ENCODE measurements around the gene RGS10. TPM values are rescaled to one million over a fixed set of nuclear protein-coding genes. Genes with fewer than 3 reads are reported as not detected.

Gene RGS10
- total and polyA plus RNA-seq, 10 of the 15 experiments (the other 5 are each of a cell fraction or from before 2014, with no cell fraction given) = 72.8 to 193 (median 127) TPM

DNA sequence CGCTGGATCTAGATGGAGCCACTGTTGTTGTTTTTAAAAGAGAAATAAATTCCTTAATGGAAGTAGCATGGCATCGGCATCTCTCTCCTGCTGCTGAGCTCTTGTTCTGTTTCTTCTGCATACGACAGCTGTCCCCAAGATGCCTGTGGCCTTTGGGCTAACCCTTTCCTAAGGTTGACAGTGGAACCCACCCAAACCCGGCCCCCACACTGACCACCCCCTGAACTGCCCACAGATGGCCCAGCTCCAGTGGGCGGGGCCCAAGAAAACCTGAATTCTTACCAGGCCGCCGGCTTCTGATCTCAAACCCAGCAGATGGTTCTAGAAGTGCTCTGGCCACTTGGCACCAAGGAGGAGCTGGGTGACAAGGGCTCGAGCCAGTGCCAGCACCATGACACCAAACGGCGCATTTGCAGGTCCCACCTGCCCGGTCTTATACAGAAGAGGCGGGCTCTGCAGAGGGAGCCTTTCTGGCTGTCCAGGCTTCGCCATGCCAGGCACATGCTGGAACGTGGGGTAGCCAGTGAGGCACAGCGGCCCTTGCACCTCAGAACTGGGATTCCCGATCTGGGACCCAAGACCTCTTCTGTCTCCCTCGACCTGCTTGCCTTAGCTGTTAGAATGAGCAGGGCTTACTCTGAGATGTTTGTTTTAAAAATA is 82.7 kb downstream of the RGS10 start:
- SMC1A ChIA-PET (ENCODE audit: uncharacterized antibody, unreplicated experiment) = interaction anchor here (0.6 to 1.1 kb wide), 2 partner anchors 21 to 40 kb away, joined by 3 read pairs; no protein-coding TSS in a partner anchor
- no peak for DNase-seq (ENCODE audit: low read depth, low spot score)

More for the DNA sequence above, 82.7 kb downstream of the RGS10 start:
- CTCF ChIA-PET = interaction anchor here (1.6 kb wide), 1 partner anchor 14 kb away, joined by 5 read pairs; no protein-coding TSS in a partner anchor
- TF ChIP-seq BMI1 (IDR thresholded peaks at IDR 0.05; ENCODE audit: borderline replicate concordance) (no peak), ATF7 (IDR thresholded peaks at IDR 0.05; ENCODE audit: low read depth) (no peak), BRCA1 (IDR thresholded peaks at IDR 0.05; ENCODE audit: low read depth, low read length) (no peak)
- TF ChIP-seq, protein P1, sequence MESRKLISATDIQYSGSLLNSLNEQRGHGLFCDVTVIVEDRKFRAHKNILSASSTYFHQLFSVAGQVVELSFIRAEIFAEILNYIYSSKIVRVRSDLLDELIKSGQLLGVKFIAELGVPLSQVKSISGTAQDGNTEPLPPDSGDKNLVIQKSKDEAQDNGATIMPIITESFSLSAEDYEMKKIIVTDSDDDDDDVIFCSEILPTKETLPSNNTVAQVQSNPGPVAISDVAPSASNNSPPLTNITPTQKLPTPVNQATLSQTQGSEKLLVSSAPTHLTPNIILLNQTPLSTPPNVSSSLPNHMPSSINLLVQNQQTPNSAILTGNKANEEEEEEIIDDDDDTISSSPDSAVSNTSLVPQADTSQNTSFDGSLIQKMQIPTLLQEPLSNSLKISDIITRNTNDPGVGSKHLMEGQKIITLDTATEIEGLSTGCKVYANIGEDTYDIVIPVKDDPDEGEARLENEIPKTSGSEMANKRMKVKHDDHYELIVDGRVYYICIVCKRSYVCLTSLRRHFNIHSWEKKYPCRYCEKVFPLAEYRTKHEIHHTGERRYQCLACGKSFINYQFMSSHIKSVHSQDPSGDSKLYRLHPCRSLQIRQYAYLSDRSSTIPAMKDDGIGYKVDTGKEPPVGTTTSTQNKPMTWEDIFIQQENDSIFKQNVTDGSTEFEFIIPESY (IDR thresholded peaks at IDR 0.05) = no peak
- H3K4me3 ChIP-seq = no peak overlapping the region
- POLR2A ChIA-PET = no interaction called here
- intact Hi-C loops (cut with micrococcal nuclease; ENCODE audit: unreplicated experiment) (no loop called here), in situ Hi-C loops (cut with MboI) (no loop called here)
- H3K4me2 ChIP-seq (ENCODE audit: control insufficient read depth, insufficient read depth) = no peak overlapping the region
- H4K20me1 ChIP-seq (ENCODE audit: control insufficient read depth, insufficient read depth) = no peaks in the 10 kb centered on the region
- no peak for FAIRE-seq
- H3K9ac ChIP-seq (ENCODE audit: control insufficient read depth, insufficient read depth, low read length) = no peak overlapping the region
- BruUV-seq (replicated peaks) = no TSS peak
- H3K4me1 ChIP-seq (ENCODE audit: control insufficient read depth, insufficient read depth, low read length) = peaks cover 31% of the 10 kb centered on the region
- 81% methylated on average over 14 of the region's 17 CpGs for WGBS (ENCODE audit: insufficient coverage, insufficient replicate concordance, low lambda C conversion rate, missing lambda C conversion rate)
- ATAC-seq = no peak
- no peaks in the 10 kb centered on the region for H3K79me2 ChIP-seq (ENCODE audit: control insufficient read depth, insufficient read depth, low read length)
- no peaks in the 10 kb centered on the region; a peak in 1 of 4 replicates for H3K36me3 ChIP-seq (ENCODE audit: control insufficient read depth in 2 of 2, insufficient read depth in 2 of 2, low read length in 1 of 2)
- no peak overlapping the region for H2AFZ ChIP-seq (ENCODE audit: control insufficient read depth, low read depth, low read length)
- RAD21 ChIA-PET (ENCODE audit: unreplicated experiment) = no interaction called here
- no peaks in the 10 kb centered on the region; the same call in 2 of the 3 replicates for H3K9me3 ChIP-seq (replicated peaks; ENCODE audit: control insufficient read depth, insufficient read depth, low read length)
- no peaks in the 10 kb centered on the region for H3K27me3 ChIP-seq (replicated peaks in 1 of 2; ENCODE audit: control insufficient read depth in 2 of 2, insufficient read depth in 2 of 2, low read length in 1 of 2)
- H3K27ac ChIP-seq (ENCODE audit: control insufficient read depth, insufficient read depth) = no peak overlapping the region
